Measurements from ENCODE around the gene NRDC.
"Not testable (repeated sequence)": the region's sequence is repeated elsewhere in the genome, so short reads cannot be mapped to it uniquely, and the experiment has no call there.

NRDC gene

GRCh38 chr1:51899022-51899421 is 20.5 kb upstream of the NRDC start:
- Histone ChIP-seq H3K36me3 (ENCODE audit: insufficient read depth, low read length) (no peaks in the 10 kb centered on the region), H3K27ac (no peak overlapping the region), H3K9ac (ENCODE audit: insufficient read length) (no peak overlapping the region), H3K4me3 (no peak overlapping the region), H3K9me3 (ENCODE audit: low read depth, low read length) (no peaks in the 10 kb centered on the region)
- no peak for TF ChIP-seq POLR2AphosphoS5 (IDR thresholded peaks at IDR 0.05; ENCODE audit: borderline replicate concordance, low read depth, low read length)
- no peak for TF ChIP-seq FOXP2 (optimal IDR thresholded peaks at IDR 0.05; ENCODE audit: control extremely low read depth, extremely low read length, insufficient read depth)
- TF ChIP-seq EZH2 (IDR thresholded peaks at IDR 0.05) = no peak
- DNase-seq (ENCODE audit: low read depth, low spot score) = no peak

DNA sequence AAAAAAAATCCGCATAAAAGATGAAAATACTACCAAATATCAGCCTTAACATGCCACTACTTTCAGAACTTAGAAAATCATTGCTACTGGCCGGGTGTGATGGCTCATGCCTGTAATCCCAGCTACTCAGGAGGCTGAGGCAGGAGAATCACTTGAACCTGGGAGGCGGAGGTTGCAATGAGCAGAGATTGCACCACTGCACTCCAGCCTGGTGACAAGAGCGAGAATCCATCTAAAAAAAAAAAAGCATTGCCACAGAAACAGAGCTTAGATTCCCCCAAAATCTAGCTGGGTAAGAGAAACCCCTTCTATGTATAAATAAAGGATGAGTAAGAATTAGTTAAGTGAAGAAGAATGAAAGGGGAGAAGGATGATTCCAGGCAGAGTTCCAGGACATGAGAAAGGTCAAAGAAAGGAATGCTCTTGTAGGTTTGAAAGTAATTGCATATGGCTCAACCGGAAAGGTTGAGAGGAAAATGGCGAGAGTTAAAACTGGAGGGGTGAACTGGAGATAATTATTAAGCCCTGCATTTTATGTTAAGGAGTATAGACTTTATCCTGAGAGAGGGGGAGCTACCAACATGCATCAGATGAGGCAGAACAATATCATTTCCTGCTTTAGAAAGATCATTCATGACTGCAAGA is 19.7 kb upstream of the NRDC start:
- H3K4me3 ChIP-seq = no peak overlapping the region

GRCh38 chr1:51897699-51898031 is 19.1 kb upstream of the NRDC start:
- Histone ChIP-seq H3K4me3 (no peak overlapping the region), H3K36me3 (ENCODE audit: insufficient read depth, low read length) (no peaks in the 10 kb centered on the region), H3K9ac (ENCODE audit: insufficient read length) (no peak overlapping the region), H3K27ac (no peak overlapping the region), H3K9me3 (ENCODE audit: low read depth, low read length) (no peaks in the 10 kb centered on the region)
- TF ChIP-seq FOXP2 (optimal IDR thresholded peaks at IDR 0.05; ENCODE audit: control extremely low read depth, extremely low read length, insufficient read depth) (no peak), POLR2AphosphoS5 (IDR thresholded peaks at IDR 0.05; ENCODE audit: borderline replicate concordance, low read depth, low read length) (no peak), EZH2 (IDR thresholded peaks at IDR 0.05) (no peak)
- DNase-seq (ENCODE audit: low read depth, low spot score) = no peak

More for the DNA sequence above, 19.7 kb upstream of the NRDC start:
- Histone ChIP-seq H3K9me3 (ENCODE audit: low read depth, low read length) (no peaks in the 10 kb centered on the region), H3K9ac (ENCODE audit: insufficient read length) (no peak overlapping the region), H3K36me3 (ENCODE audit: insufficient read depth, low read length) (no peaks in the 10 kb centered on the region), H3K27ac (no peak overlapping the region)
- TF ChIP-seq FOXP2 (optimal IDR thresholded peaks at IDR 0.05; ENCODE audit: control extremely low read depth, extremely low read length, insufficient read depth) = no peak
- no peak for DNase-seq (ENCODE audit: low read depth, low spot score)

- not testable (repeated sequence) for H3K9me3 ChIP-seq (ENCODE audit: low read depth, low read length); H3K36me3 ChIP-seq (ENCODE audit: insufficient read depth, low read length); H3K27ac ChIP-seq; H3K4me3 ChIP-seq; DNase-seq (ENCODE audit: low read depth, low spot score); H3K9ac ChIP-seq (ENCODE audit: insufficient read length)
These were observed 16.2 kb upstream of the NRDC start for GRCh38 chr1:51894748-51895147.

GRCh38 chr1:51878308-51878615 is 265 bp downstream of the NRDC start:
- H3K27ac ChIP-seq = peak overlapping the region; percentile 90
- DNase-seq (ENCODE audit: low read depth, low spot score) = no peak
- peak overlapping the region; percentile 90 for H3K4me3 ChIP-seq
- H3K9me3 ChIP-seq (ENCODE audit: low read depth, low read length) = no peaks in the 10 kb centered on the region
- TF ChIP-seq EZH2 (IDR thresholded peaks at IDR 0.05) = no peak
- no peak for TF ChIP-seq FOXP2 (optimal IDR thresholded peaks at IDR 0.05; ENCODE audit: control extremely low read depth, extremely low read length, insufficient read depth)
- no peak for TF ChIP-seq POLR2AphosphoS5 (IDR thresholded peaks at IDR 0.05; ENCODE audit: borderline replicate concordance, low read depth, low read length)
- peaks cover 20% of the 10 kb centered on the region for H3K36me3 ChIP-seq (ENCODE audit: insufficient read depth, low read length)
- H3K9ac ChIP-seq (ENCODE audit: insufficient read length) = peak overlapping the region; percentile 95

GRCh38 chr1:51877434-51878307 is 856 bp downstream of the NRDC start:
- TF ChIP-seq EZH2 (IDR thresholded peaks at IDR 0.05) (no peak), FOXP2 (optimal IDR thresholded peaks at IDR 0.05; ENCODE audit: control extremely low read depth, extremely low read length, insufficient read depth) (no peak), POLR2AphosphoS5 (IDR thresholded peaks at IDR 0.05; ENCODE audit: borderline replicate concordance, low read depth, low read length) (no peak)
- H3K36me3 ChIP-seq (ENCODE audit: insufficient read depth, low read length) = peaks cover 25% of the 10 kb centered on the region
- DNase-seq (ENCODE audit: low read depth, low spot score) = no peak
- H3K9me3 ChIP-seq (ENCODE audit: low read depth, low read length) = no peaks in the 10 kb centered on the region
- H3K9ac ChIP-seq (ENCODE audit: insufficient read length) = peak overlapping the region; percentile 95
- H3K27ac ChIP-seq = peak overlapping the region; percentile 90
- H3K4me3 ChIP-seq = peak overlapping the region; percentile 90

DNA sequence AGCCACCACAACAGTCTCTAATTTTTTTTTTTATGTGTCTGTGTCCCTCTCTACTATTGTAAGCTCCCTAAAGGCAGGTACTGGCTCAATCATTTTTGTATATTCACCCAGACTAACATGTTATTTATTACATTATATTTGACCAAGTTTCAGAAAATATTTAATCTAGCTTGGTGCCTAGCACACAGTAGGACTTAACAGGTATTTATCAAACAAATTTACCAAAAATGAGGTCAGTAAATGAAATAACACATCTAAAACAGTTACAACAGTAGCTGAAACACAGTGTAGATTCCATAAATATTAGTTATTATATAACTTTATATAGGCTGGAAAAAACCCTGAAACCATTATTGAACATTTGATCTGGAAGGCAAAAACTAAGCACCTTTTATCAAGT is 2.7 kb downstream of the NRDC start:
- Histone ChIP-seq H3K4me3 (peak overlapping the region; percentile 90), H3K27ac (no peak overlapping the region), H3K36me3 (ENCODE audit: insufficient read depth, low read length) (peaks cover 25% of the 10 kb centered on the region), H3K9me3 (ENCODE audit: low read depth, low read length) (no peaks in the 10 kb centered on the region), H3K9ac (ENCODE audit: insufficient read length) (peak overlapping the region; percentile 42)
- DNase-seq (ENCODE audit: low read depth, low spot score) = no peak
- TF ChIP-seq EZH2 (IDR thresholded peaks at IDR 0.05) = no peak
- no peak for TF ChIP-seq POLR2AphosphoS5 (IDR thresholded peaks at IDR 0.05; ENCODE audit: borderline replicate concordance, low read depth, low read length)
- no peak for TF ChIP-seq FOXP2 (optimal IDR thresholded peaks at IDR 0.05; ENCODE audit: control extremely low read depth, extremely low read length, insufficient read depth)

GRCh38 chr1:51875291-51875772 is 3.2 kb downstream of the NRDC start:
- Histone ChIP-seq H3K9ac (ENCODE audit: insufficient read length) (no peak overlapping the region), H3K9me3 (ENCODE audit: low read depth, low read length) (no peaks in the 10 kb centered on the region), H3K4me3 (peak overlapping the region; percentile 90), H3K27ac (no peak overlapping the region; the same call in 1 of the 2 replicates), H3K36me3 (ENCODE audit: insufficient read depth, low read length) (peaks cover 25% of the 10 kb centered on the region)
- TF ChIP-seq POLR2AphosphoS5 (IDR thresholded peaks at IDR 0.05; ENCODE audit: borderline replicate concordance, low read depth, low read length) (no peak), EZH2 (IDR thresholded peaks at IDR 0.05) (no peak), FOXP2 (optimal IDR thresholded peaks at IDR 0.05; ENCODE audit: control extremely low read depth, extremely low read length, insufficient read depth) (no peak)
- DNase-seq (ENCODE audit: low read depth, low spot score) = no peak

DNA sequence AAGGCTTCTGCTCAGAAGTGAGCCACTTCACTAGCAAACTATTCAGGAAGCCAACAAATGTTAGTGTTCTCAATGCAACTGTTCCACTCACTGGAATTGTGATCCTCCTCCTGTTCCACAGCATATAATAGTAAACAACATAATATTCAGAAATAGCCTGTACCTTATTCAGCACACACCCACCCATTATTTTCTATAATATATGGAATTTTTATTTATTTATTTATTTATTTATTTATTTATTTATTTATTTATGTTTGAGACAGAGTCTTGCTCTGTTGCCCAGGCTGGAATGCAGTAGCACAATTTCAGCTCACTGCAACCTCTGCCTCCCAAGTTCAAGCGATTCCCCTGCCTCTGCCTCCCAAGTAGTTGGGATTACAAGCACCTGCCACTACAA is 5.3 kb downstream of the NRDC start:
- not testable (repeated sequence) for H3K9me3 ChIP-seq (ENCODE audit: low read depth, low read length); DNase-seq (ENCODE audit: low read depth, low spot score); H3K27ac ChIP-seq; H3K4me3 ChIP-seq; H3K9ac ChIP-seq (ENCODE audit: insufficient read length)
- peaks cover 25% of the 10 kb centered on the region for H3K36me3 ChIP-seq (ENCODE audit: insufficient read depth, low read length)

Data from SK-N-MC (cell line).